Neural crest cell (in vitro differentiated cells): ENCODE measurements around the gene BNIP5. TPM values are rescaled to one million over a fixed set of nuclear protein-coding genes. Genes with fewer than 3 reads are reported as not detected.

Experiments
- DNase-seq: peaks from one replicate; pipeline ENCODE4 v3.0.0; 2021; ENCODE audit warnings: low read depth, mixed read lengths, low spot score
- H3K27ac Mint-ChIP-seq: one replicate; pipeline ENCODE4 v1.8.0; 2021; ENCODE audit warnings: mild to moderate bottlenecking, mixed read lengths; ENCODE audit not compliant: unreplicated experiment
- H3K27me3 Mint-ChIP-seq: 2 replicates; pipeline ENCODE4 v1.8.0; 2021; ENCODE audit warnings: low read depth, mild to moderate bottlenecking, mixed read lengths
- H3K36me3 Mint-ChIP-seq: 2 replicates; pipeline ENCODE4 v1.8.0; 2021; ENCODE audit warnings: low read depth, mild to moderate bottlenecking, mixed read lengths
- H3K4me1 Mint-ChIP-seq: 2 replicates; pipeline ENCODE4 v1.8.0; 2021; ENCODE audit warnings: mixed read lengths
- H3K4me3 Mint-ChIP-seq: one replicate; pipeline ENCODE4 v1.8.0; 2021; ENCODE audit warnings: mild to moderate bottlenecking, mixed read lengths
- H3K9me3 Mint-ChIP-seq: 2 replicates; pipeline ENCODE4 v1.8.0; 2021; ENCODE audit warnings: mixed read lengths
- CTCF ChIP-seq: fragments of 200-600 bp; sonication (generic); conservative IDR thresholded peaks from 2 replicates; pipeline ENCODE4 v1.5.0; 2021; ENCODE audit warnings: antibody characterized with exemption, mild to moderate bottlenecking
- total RNA-seq: library from RNA; stranded (reverse); gene quantifications from 2 replicates; pipeline ENCODE4 v1.2.1, GENCODE V29; 2021

BNIP5 gene
- total RNA-seq, 1 donor from 2014 or later, result not detected

DNA sequence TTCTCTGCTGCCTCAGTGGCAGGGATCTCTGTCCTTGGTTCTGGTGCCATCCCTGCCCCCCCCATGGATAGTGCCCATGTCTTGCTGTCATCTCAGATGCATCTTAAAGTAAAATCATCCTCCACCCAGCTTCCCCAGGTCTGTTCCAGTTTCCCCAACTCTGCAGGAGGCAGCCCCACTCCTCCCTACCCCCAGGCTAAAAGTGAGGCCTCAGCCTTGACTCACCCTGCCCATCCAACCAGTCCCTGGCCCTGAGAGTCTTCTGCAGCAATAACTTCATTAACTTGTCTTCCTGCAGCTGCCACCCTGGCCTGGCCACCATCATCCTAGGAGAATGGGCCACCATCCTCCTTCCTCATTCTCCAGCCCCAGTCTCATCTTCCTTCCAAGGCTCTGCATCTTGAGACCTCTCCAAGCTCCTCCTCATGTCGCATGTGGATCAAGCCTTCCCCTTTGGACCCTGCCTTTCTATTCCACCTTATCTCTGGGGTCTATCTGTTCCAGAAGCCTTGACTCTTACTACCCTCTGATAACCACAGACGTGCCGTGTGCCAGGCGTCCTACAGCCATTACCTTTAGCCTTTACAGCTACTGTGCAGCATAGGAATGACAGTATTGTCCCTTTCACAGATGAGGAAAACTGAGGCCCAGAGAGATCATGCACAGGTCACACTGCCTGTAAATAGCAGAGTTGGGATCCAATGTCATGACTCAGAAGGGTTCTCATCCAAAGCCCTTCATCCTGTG, 68.8 kb downstream of the BNIP5 start:
- no peak for DNase-seq
- H3K27me3 Mint-ChIP-seq, result peaks cover 4% of the 10 kb centered on the region
- H3K9me3 Mint-ChIP-seq, result no peaks in the 10 kb centered on the region
- no peak for TF ChIP-seq CTCF
- no peaks in the 10 kb centered on the region for H3K36me3 Mint-ChIP-seq
- H3K4me3 Mint-ChIP-seq, result no peak overlapping the region
- no peaks in the 10 kb centered on the region for H3K4me1 Mint-ChIP-seq
- no peak overlapping the region for H3K27ac Mint-ChIP-seq

DNA sequence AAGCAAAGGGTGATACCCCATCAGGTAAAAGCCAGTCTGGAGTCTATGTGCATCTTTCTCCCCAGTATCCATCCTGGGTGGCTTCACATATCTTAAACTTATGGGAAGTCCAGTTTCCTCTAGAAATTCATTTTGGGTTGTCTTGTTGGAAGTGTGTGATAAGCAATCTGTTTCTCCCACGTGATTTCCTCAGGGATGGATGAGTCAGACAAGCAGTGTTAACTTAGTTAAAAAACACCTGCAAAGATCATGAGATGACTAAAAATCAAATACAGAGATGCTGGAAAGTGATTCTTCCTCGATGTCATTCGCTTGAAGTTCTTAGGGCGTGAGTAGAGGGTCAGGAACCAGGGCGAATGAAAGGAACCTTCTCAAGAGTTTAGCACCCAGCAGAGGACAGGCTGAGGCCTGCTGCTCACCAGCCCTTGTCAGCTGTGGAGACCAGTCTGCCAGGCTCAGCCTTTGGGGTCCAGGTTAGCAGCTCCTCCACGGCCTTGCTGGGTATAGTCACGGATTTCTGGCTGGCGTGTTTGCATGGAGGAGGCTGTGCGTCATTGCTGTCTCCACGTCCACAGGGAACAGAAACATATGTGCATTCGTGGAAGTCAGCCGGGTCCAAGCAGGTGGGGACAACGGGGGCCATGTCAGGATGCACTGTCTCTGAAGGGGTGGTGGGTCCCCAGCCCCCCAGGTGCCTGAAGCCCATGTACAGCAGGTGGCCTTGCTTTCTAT, 69.6 kb downstream of the BNIP5 start:
- no peak for TF ChIP-seq CTCF
- Mint-ChIP-seq H3K27me3 (peaks cover 7% of the 10 kb centered on the region), H3K9me3 (no peaks in the 10 kb centered on the region), H3K36me3 (no peaks in the 10 kb centered on the region), H3K4me1 (no peaks in the 10 kb centered on the region), H3K4me3 (no peak overlapping the region), H3K27ac (no peak overlapping the region)
- DNase-seq, result no peak

Other genes with a start within 250 kb of the BNIP5 start
- 2.0 TPM in 2 replicates for gene MAPK13, start 206.4 kb downstream of the BNIP5 start, total RNA-seq
- gene BRPF3, start 140.1 kb downstream of the BNIP5 start, total RNA-seq, result 54.1 and 57.3 TPM in 2 replicates
- not detected in 2 replicates for gene PNPLA1, start 66.8 kb downstream of the BNIP5 start, total RNA-seq
- not detected in 2 replicates for gene ETV7, start 50.8 kb upstream of the BNIP5 start, total RNA-seq
- 0.14 TPM in 1 of 2 replicates, not detected in the other for gene PXT1, start 106.0 kb upstream of the BNIP5 start, total RNA-seq
- gene KCTD20, start 106.1 kb upstream of the BNIP5 start, total RNA-seq, result 48.1 and 52.5 TPM in 2 replicates
- gene STK38, start 210.6 kb upstream of the BNIP5 start, total RNA-seq, result 26.8 and 27.7 TPM in 2 replicates